Activated T-helper 1 cell treated with Interleukin-2 at 50 U/mL for 16 hours (primary cell): ENCODE measurements around the gene IKZF3.
"Not testable (repeated sequence)": the region's sequence is repeated elsewhere in the genome, so short reads cannot be mapped to it uniquely, and the experiment has no call there.

Experiments
- DNase-seq: peaks from one replicate; pipeline ENCODE4 v3.0.0-alpha.2; 2020; ENCODE audit warnings: low read depth

The IKZF3 gene

DNA sequence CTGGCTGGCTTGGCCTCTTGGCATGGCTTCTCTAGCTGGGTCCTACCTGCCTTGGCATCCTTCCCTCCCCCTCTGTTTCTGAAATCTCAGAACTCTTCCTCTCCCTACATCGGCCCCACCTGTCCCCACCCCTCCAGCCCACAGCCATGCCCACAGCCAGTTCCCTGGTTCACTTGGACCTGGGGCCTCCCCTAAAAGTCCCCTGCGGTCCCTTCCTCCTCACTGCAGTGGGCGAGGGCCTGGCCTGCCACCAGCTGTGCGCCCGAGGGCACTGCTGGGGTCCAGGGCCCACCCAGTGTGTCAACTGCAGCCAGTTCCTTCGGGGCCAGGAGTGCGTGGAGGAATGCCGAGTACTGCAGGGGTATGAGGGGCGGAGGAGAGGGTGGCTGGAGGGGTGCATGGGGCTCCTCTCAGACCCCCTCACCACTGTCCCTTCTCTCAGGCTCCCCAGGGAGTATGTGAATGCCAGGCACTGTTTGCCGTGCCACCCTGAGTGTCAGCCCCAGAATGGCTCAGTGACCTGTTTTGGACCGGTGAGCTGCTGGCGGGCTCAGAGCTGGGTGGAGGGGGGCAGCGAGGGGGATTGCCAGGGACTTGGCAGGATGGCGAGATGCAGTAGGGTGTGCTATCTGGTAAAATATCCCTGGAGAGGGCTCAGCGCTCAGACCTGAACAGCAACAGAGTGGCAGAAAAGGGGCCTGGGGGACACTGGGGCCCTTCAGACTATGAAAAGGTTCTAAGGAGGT is 147.9 kb downstream of the IKZF3 start:
- DNase-seq: no peak

DNA sequence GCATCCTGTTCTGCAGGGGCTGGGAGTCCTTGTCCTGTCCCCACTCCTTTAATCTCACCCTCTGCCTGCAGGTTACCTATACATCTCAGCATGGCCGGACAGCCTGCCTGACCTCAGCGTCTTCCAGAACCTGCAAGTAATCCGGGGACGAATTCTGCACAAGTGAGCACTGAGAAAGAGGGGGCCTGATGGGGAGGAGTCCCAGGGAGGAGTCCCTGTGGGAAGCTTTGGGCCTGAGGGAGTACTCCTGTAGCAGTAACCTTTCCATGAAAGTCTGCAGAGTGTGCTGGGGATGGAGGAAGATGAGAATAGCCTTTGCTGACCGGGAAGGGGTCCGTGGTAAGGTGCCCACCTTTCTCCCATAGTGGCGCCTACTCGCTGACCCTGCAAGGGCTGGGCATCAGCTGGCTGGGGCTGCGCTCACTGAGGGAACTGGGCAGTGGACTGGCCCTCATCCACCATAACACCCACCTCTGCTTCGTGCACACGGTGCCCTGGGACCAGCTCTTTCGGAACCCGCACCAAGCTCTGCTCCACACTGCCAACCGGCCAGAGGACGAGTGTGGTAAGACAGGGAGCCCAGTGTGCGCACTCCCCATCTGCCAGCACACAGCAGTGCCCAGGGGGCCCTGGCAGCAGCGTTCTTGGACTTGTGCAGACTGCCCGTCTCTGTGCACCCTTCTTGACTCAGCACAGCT is 148.6 kb downstream of the IKZF3 start:
- no peak for DNase-seq

DNA sequence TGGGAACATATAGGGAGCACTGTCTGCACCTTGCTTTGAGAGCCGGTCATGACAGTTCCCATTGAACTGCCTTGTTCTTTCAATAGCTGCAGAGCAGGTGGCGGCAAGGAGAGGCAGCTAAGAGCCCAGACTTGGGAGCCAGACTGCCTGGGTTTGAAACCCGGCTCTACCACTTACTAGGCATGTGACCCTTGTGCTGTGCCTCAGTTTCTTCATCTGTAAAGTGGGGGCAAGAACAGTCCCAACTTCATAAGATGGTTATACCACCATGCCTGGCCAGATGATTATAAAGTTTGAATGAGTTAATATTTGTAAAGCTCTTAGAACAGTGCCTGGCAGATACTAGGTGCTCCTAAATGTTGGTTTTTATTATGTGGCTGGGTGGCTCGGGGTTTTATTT is 149.9 kb downstream of the IKZF3 start:
- no peak for DNase-seq

DNA sequence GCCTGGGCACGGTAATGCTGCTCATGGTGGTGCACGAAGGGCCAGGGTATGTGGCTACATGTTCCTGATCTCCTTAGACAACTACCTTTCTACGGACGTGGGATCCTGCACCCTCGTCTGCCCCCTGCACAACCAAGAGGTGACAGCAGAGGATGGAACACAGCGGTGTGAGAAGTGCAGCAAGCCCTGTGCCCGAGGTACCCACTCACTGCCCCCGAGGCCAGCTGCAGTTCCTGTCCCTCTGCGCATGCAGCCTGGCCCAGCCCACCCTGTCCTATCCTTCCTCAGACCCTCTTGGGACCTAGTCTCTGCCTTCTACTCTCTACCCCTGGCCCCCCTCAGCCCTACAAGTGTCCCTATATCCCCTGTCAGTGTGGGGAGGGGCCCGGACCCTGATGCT is 152.3 kb downstream of the IKZF3 start:
- no peak for DNase-seq

DNA sequence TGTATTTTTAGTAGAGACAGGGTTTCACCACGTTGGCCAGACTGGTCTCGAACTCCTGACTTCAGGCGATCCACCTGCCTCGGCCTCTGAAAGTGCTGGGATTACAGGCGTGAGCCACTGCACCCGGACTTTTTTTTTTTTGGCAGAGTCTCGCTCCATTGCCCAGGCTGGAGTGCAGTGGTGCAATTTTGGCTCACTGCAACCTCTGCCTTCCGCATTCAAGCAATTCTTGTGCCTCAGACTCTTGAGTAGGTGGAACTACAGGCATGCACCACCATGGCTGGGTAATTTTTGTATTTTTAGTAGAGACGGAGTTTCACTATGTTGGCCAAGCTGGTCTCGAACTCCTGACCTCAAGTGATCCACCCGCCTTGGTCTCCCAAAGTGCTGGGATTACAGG is 153.0 kb downstream of the IKZF3 start:
- not testable (repeated sequence) for DNase-seq

DNA sequence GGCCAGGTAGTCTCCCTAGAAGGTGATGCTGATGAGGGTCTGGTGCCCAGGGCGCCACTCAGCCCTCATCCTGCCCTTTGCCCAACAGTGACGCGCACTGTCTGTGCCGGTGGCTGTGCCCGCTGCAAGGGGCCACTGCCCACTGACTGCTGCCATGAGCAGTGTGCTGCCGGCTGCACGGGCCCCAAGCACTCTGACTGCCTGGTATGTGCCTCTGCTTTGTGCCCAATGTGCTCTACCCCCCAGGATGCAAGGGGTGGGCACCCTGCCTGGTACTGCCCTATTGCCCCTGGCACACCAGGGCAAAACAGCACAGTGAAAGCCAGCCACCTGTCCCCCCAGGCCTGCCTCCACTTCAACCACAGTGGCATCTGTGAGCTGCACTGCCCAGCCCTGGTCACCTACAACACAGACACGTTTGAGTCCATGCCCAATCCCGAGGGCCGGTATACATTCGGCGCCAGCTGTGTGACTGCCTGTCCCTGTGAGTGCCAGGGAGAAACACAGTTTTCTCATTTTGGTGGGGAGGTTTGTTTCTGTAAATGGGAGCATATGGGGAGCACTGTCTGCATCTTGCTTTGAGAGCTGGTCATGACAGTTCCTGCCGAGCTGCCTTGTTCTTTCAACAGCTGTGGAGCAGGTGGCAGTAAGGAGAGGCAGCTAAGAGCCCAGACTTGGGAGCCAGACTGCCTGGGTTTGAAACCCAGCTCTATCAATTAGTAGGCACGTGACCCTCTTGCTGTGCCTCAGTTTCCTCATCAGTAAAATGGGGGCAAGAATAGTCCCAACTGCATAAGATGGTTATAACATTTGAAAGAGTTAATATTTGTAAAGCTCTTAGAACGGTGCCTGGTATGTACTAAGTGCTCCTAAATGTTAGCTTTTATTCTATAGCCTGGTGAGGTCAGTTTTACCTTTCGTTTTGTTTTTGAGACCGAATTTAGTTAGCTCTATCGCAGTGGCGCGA is 153.8 kb downstream of the IKZF3 start:
- no peak for DNase-seq

DNA sequence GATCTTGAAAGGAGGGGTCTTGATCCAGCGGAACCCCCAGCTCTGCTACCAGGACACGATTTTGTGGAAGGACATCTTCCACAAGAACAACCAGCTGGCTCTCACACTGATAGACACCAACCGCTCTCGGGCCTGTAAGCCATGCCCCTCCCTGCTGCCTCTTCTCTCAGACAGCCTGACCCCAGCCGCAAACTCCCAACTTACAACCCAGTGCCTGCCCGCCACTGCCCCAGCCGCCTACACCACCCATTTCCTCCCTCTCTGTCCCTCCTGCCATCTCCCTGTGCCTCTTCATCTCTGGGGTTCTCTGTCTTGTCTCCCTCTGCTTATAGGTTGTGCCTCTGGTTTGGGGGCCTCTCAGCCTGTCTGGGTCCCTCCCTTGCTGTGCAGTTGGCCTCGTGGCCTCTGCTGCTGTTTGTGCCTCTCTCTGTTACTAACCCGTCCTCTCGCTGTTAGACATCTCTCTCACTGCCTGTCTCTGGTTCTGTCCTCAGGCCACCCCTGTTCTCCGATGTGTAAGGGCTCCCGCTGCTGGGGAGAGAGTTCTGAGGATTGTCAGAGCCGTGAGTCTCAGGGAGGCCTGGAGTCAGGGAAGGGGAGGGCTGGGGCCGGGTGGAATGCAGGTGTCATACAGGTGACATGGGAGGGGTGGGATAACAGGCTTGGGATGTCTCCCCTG is 154.7 kb downstream of the IKZF3 start:
- no peak for DNase-seq
